ENCODE results near the gene EXOC4. TPM values are rescaled to one million over a fixed set of nuclear protein-coding genes. Genes with fewer than 3 reads are reported as not detected.
A peak's percentile ranks its signal among the peaks of the same experiment; 100 is the strongest.
"Not testable (repeated sequence)": the region's sequence is repeated elsewhere in the genome, so short reads cannot be mapped to it uniquely, and the experiment has no call there.

The EXOC4 gene
- total RNA-seq, 1 experiment from 2014 or later: 91.9 TPM

GRCh38 chr7:133887459-133887858 is 634.6 kb downstream of the EXOC4 start:
- no peak for DNase-seq
- Mint-ChIP-seq H3K27ac (ENCODE audit: unreplicated experiment) (peak overlapping the region; percentile 11), H3K27me3 (ENCODE audit: unreplicated experiment) (no peaks in the 10 kb centered on the region), H3K4me1 (ENCODE audit: low read depth, unreplicated experiment) (peaks cover 34% of the 10 kb centered on the region), H3K4me3 (ENCODE audit: low read depth, unreplicated experiment) (peak overlapping the region; percentile 32), H3K9me3 (ENCODE audit: low read depth, unreplicated experiment) (no peaks in the 10 kb centered on the region), H3K36me3 (ENCODE audit: insufficient read depth, unreplicated experiment) (no peaks in the 10 kb centered on the region)
- CTCF ChIA-PET: no interaction called here
- BruUV-seq (replicated peaks): no TSS peak
- intact Hi-C loops (cut with micrococcal nuclease; ENCODE audit: unreplicated experiment): loop anchor here (10.0 kb wide), 1 partner anchor 107 kb away; no protein-coding TSS in a partner anchor
- TF ChIP-seq, protein P1, sequence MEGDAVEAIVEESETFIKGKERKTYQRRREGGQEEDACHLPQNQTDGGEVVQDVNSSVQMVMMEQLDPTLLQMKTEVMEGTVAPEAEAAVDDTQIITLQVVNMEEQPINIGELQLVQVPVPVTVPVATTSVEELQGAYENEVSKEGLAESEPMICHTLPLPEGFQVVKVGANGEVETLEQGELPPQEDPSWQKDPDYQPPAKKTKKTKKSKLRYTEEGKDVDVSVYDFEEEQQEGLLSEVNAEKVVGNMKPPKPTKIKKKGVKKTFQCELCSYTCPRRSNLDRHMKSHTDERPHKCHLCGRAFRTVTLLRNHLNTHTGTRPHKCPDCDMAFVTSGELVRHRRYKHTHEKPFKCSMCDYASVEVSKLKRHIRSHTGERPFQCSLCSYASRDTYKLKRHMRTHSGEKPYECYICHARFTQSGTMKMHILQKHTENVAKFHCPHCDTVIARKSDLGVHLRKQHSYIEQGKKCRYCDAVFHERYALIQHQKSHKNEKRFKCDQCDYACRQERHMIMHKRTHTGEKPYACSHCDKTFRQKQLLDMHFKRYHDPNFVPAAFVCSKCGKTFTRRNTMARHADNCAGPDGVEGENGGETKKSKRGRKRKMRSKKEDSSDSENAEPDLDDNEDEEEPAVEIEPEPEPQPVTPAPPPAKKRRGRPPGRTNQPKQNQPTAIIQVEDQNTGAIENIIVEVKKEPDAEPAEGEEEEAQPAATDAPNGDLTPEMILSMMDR (IDR thresholded peaks at IDR 0.05; ENCODE audit: unreplicated experiment): no peak

- H3K4me1 Mint-ChIP-seq (ENCODE audit: low read depth, unreplicated experiment): peaks cover 33% of the 10 kb centered on the region
- TF ChIP-seq, protein P1 (IDR thresholded peaks at IDR 0.05; ENCODE audit: unreplicated experiment): no peak
- no TSS peak for BruUV-seq (replicated peaks)
- no peak for DNase-seq
- H3K4me3 Mint-ChIP-seq (ENCODE audit: low read depth, unreplicated experiment): peak overlapping the region; percentile 32
- CTCF ChIA-PET: interaction anchor here (0.9 kb wide), 1 partner anchor 34 kb away, joined by 3 read pairs; no protein-coding TSS in a partner anchor
- H3K27ac Mint-ChIP-seq (ENCODE audit: unreplicated experiment): peak overlapping the region; percentile 11
- no peaks in the 10 kb centered on the region for H3K9me3 Mint-ChIP-seq (ENCODE audit: low read depth, unreplicated experiment)
- intact Hi-C loops (cut with micrococcal nuclease; ENCODE audit: unreplicated experiment): loop anchor here (10.0 kb wide), 1 partner anchor 107 kb away; no protein-coding TSS in a partner anchor
- H3K36me3 Mint-ChIP-seq (ENCODE audit: insufficient read depth, unreplicated experiment): no peaks in the 10 kb centered on the region
- H3K27me3 Mint-ChIP-seq (ENCODE audit: unreplicated experiment): no peaks in the 10 kb centered on the region
Measured at GRCh38 chr7:133888061-133888930, 635.4 kb downstream of the EXOC4 start.

DNA sequence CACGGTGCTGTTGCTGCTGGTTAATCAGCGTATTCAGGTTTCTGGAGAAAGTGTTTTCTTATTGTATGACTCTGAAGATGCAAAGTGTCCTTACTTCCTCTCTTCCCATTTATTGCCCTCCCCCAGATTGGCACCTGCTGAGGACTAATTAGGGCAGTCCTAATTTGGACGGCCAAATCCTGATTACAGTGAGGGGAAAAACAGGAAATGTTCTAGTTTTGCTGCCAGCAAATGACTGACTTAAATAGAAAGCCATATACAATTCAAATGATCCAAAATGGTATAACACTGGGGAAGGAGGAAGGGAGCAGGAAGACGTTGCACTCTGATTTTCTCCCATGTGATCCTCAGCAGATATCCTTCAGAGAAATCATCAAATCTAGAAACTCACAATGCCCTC is 651.9 kb downstream of the EXOC4 start:
- Mint-ChIP-seq H3K27ac (ENCODE audit: unreplicated experiment) (no peak overlapping the region), H3K36me3 (ENCODE audit: insufficient read depth, unreplicated experiment) (peaks cover 3% of the 10 kb centered on the region), H3K4me3 (ENCODE audit: low read depth, unreplicated experiment) (no peak overlapping the region), H3K9me3 (ENCODE audit: low read depth, unreplicated experiment) (no peaks in the 10 kb centered on the region), H3K4me1 (ENCODE audit: low read depth, unreplicated experiment) (no peaks in the 10 kb centered on the region), H3K27me3 (ENCODE audit: unreplicated experiment) (no peaks in the 10 kb centered on the region)
- intact Hi-C loops (cut with micrococcal nuclease; ENCODE audit: unreplicated experiment): no loop called here
- CTCF ChIA-PET: no interaction called here
- TF ChIP-seq, protein P1 (IDR thresholded peaks at IDR 0.05; ENCODE audit: unreplicated experiment): no peak
- no peak for DNase-seq
- no TSS peak for BruUV-seq (replicated peaks)

DNA sequence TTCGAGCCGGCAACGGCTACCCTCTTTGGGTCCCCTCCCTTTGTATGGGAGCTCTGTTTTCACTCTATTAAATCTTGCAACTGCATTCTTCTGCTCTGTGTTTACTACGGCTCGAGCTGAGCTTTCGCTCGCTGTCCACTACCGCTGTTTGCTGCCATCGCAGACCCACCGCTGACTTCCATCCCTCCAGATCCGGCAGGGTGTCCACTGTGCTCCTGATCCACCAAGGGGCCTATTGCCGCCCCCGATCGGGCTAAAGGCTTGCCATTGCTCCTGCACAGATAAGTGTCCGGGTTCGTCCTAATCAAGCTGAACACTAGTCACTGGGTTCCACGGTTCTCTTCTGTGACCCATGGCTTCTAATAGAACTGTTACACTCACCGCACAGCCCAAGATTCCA is 653.7 kb downstream of the EXOC4 start:
- CTCF ChIA-PET; H3K9me3 Mint-ChIP-seq (ENCODE audit: low read depth, unreplicated experiment); H3K36me3 Mint-ChIP-seq (ENCODE audit: insufficient read depth, unreplicated experiment); H3K4me1 Mint-ChIP-seq (ENCODE audit: low read depth, unreplicated experiment); DNase-seq; H3K27me3 Mint-ChIP-seq (ENCODE audit: unreplicated experiment); intact Hi-C loops (cut with micrococcal nuclease; ENCODE audit: unreplicated experiment); H3K27ac Mint-ChIP-seq (ENCODE audit: unreplicated experiment); H3K4me3 Mint-ChIP-seq (ENCODE audit: low read depth, unreplicated experiment); BruUV-seq (replicated peaks): not testable (repeated sequence)

- TF ChIP-seq, protein P1 (IDR thresholded peaks at IDR 0.05; ENCODE audit: unreplicated experiment): no peak
- Mint-ChIP-seq H3K27me3 (ENCODE audit: unreplicated experiment) (no peaks in the 10 kb centered on the region), H3K4me1 (ENCODE audit: low read depth, unreplicated experiment) (no peaks in the 10 kb centered on the region), H3K36me3 (ENCODE audit: insufficient read depth, unreplicated experiment) (peaks cover 3% of the 10 kb centered on the region), H3K9me3 (ENCODE audit: low read depth, unreplicated experiment) (no peaks in the 10 kb centered on the region), H3K27ac (ENCODE audit: unreplicated experiment) (no peak overlapping the region), H3K4me3 (ENCODE audit: low read depth, unreplicated experiment) (no peak overlapping the region)
- CTCF ChIA-PET: no interaction called here
- no peak for DNase-seq
- BruUV-seq (replicated peaks): no TSS peak
- intact Hi-C loops (cut with micrococcal nuclease; ENCODE audit: unreplicated experiment): no loop called here
Measured at GRCh38 chr7:133910761-133911160, 657.9 kb downstream of the EXOC4 start.

Data from Calu3 (cell line).